HepG2 (cell line): Measurements from ENCODE around the gene BTRC. TPM values are rescaled to one million over a fixed set of nuclear protein-coding genes. Genes with fewer than 3 reads are reported as not detected.
A peak's percentile ranks its signal among the peaks of the same experiment; 100 is the strongest.

Source experiments
- ATAC-seq: fragments of 200-7000 bp; cut with Tn5 transposase; 3 replicates; pipeline ENCODE4 v1.9.1; 2020; ENCODE audit warnings: mild to moderate bottlenecking, moderate library complexity
- BruUV-seq: library from RNA; stranded (reverse); fragments of 400-500 nt; replicated peaks from 2 replicates; lab custom pipeline; 2021; lab: Mats Ljungman, UMichigan
- CTCF ChIA-PET: fragments of 300-600 bp; formaldehyde crosslinking; extraction: SDS; loops from one replicate; lab custom pipeline; 2021; ENCODE audit warnings: low total read pairs, inconsistent platforms, low intra/inter-chr PET ratio; lab: Yijun Ruan, JAX
- POLR2A ChIA-PET: fragments of 350-600 bp; sonication (Branson Sonifier 250); formaldehyde crosslinking; loops from one replicate; lab custom pipeline; 2020; ENCODE audit warnings: antibody characterized with exemption, inconsistent platforms; lab: Yijun Ruan, JAX
- DNase-seq: peaks from one replicate; pipeline ENCODE4 v3.0.0-alpha.2; 2015; ENCODE audit warnings: low spot score
- FAIRE-seq: peaks from 3 replicates; lab custom pipeline; 2011; peaks lifted over from hg19 to GRCh38; lab: Jason Lieb, UNC
- H2AFZ ChIP-seq: one replicate; pipeline ENCODE4 v1.6.1; 2011; ENCODE audit warnings: low read length, inconsistent platforms
- H3K27ac ChIP-seq: fragments of 300-600 bp; 3 replicates; pipeline ENCODE4 v1.8.0; 2011; ENCODE audit warnings: mixed run types, mild to moderate bottlenecking, mixed read lengths, low read length, inconsistent platforms; ENCODE audit not compliant: insufficient read depth; ENCODE audit errors: extremely low read length
- H3K27me3 ChIP-seq, 2 experiments: fragments of 200-600 bp in 1 of 2; 2 replicates in 1 of 2; 3 replicates in 1 of 2; pipeline versions ENCODE4 v1.6.0 to v1.8.0; 2011; ENCODE audit warnings: low read length in 2 of 2, mild to moderate bottlenecking in 2 of 2, moderate library complexity in 2 of 2, inconsistent platforms in 1 of 2; ENCODE audit not compliant: insufficient read depth in 2 of 2, control insufficient read depth in 1 of 2
- H3K36me3 ChIP-seq, 2 experiments: fragments of 200-600 bp in 1 of 2; replicated peaks in 1 of 2; 2 replicates in 1 of 2; 3 replicates in 1 of 2; pipeline versions ENCODE4 v1.5.1 to v1.8.0; 2011; ENCODE audit warnings: low read length in 2 of 2, inconsistent platforms in 1 of 2; ENCODE audit not compliant: insufficient read depth in 2 of 2, control insufficient read depth in 1 of 2
- H3K4me1 ChIP-seq: 2 replicates; pipeline ENCODE4 v1.5.1; 2012; ENCODE audit warnings: low read length, inconsistent platforms; ENCODE audit not compliant: insufficient read depth
- H3K4me2 ChIP-seq: 2 replicates; pipeline ENCODE4 v1.6.0; 2011; ENCODE audit warnings: low read depth, low read length, inconsistent platforms
- H3K4me3 ChIP-seq, 3 experiments: fragments of 200-600 bp in 1 of 3; sonication (generic), shearing (Covaris generic) in 1 of 3; replicated peaks in 1 of 3; 2 replicates each; pipeline ENCODE4 v1.5.1; 2011 to 2016; ENCODE audit warnings: low read length in 3 of 3, inconsistent platforms in 2 of 3, low read depth in 2 of 3, mild to moderate bottlenecking in 2 of 3, control low read depth in 1 of 3, mixed read lengths in 1 of 3; ENCODE audit not compliant: insufficient read depth in 1 of 3
- H3K79me2 ChIP-seq: one replicate; pipeline ENCODE4 v1.6.1; 2011; ENCODE audit warnings: low read length, inconsistent platforms; ENCODE audit not compliant: insufficient read depth
- H3K9ac ChIP-seq: 2 replicates; pipeline ENCODE4 v1.6.0; 2011; ENCODE audit warnings: mild to moderate bottlenecking, low read depth, low read length, inconsistent platforms; ENCODE audit not compliant: insufficient read depth
- H3K9me3 ChIP-seq: 2 replicates; pipeline ENCODE4 v1.5.1; 2012; ENCODE audit warnings: mild to moderate bottlenecking, low read length
- H4K20me1 ChIP-seq: 2 replicates; pipeline ENCODE4 v1.6.0; 2011; ENCODE audit warnings: inconsistent platforms, mild to moderate bottlenecking, low read length, moderate library complexity; ENCODE audit not compliant: insufficient read depth
- CREM ChIP-seq, 2 experiments: sonication (generic) in 1 of 2; formaldehyde crosslinking in 1 of 2; IDR thresholded peaks; 2 replicates each; pipeline versions ENCODE4 v1.4.0 to v1.6.1; 2016 to 2020; ENCODE audit warnings: antibody characterized with exemption in 1 of 2, mild to moderate bottlenecking in 1 of 2, missing genetic modification reagents in 1 of 2
- MIER3 ChIP-seq: IDR thresholded peaks from 2 replicates; pipeline ENCODE4 v1.6.1; 2016; ENCODE audit warnings: missing compliant biosample characterization, borderline replicate concordance
- MLLT10 ChIP-seq: sonication (generic); formaldehyde crosslinking; IDR thresholded peaks from 2 replicates; pipeline ENCODE4 v1.4.0; 2020; ENCODE audit warnings: missing genetic modification reagents
- NFE2L2 ChIP-seq: fragments of 150-350 bp; IDR thresholded peaks from 2 replicates; pipeline ENCODE4 v1.6.1; 2014; ENCODE audit warnings: low read length
- PRMT3 ChIP-seq: sonication (generic); formaldehyde crosslinking; IDR thresholded peaks from 2 replicates; pipeline ENCODE4 v1.8.1; 2022; ENCODE audit warnings: low read depth, mild to moderate bottlenecking, moderate library complexity, missing genetic modification reagents, borderline replicate concordance
- RERE ChIP-seq: IDR thresholded peaks from 2 replicates; pipeline ENCODE4 v1.6.1; 2016; ENCODE audit warnings: low read depth, missing genetic modification reagents, missing compliant biosample characterization
- SMC3 ChIP-seq: IDR thresholded peaks from 2 replicates; pipeline ENCODE4 v1.6.1; 2011; ENCODE audit warnings: low read length, improper control_type of control experiment
- TARDBP ChIP-seq: sonication (generic); formaldehyde crosslinking; IDR thresholded peaks from 2 replicates; pipeline ENCODE4 v1.8.0; 2022; ENCODE audit warnings: mild to moderate bottlenecking, missing genetic modification reagents
- ZBTB38 ChIP-seq: sonication (generic); formaldehyde crosslinking; IDR thresholded peaks from 2 replicates; pipeline ENCODE4 v1.5.1; 2020; ENCODE audit warnings: mild to moderate bottlenecking, missing genetic modification reagents
- ZBTB42 ChIP-seq: sonication (generic); formaldehyde crosslinking; IDR thresholded peaks from 2 replicates; pipeline ENCODE4 v1.5.0; 2020; ENCODE audit warnings: mild to moderate bottlenecking, missing genetic modification reagents
- ZFP37 ChIP-seq: sonication (generic); formaldehyde crosslinking; IDR thresholded peaks from 2 replicates; pipeline ENCODE4 v1.4.0; 2020; ENCODE audit warnings: missing genetic modification reagents, borderline replicate concordance
- ZIK1 ChIP-seq: sonication (generic); formaldehyde crosslinking; IDR thresholded peaks from 2 replicates; pipeline ENCODE4 v1.5.0; 2020; ENCODE audit warnings: mild to moderate bottlenecking, low read depth, missing genetic modification reagents, borderline replicate concordance
- ZNF207 ChIP-seq: fragments of 450-650 bp; IDR thresholded peaks from 2 replicates; pipeline ENCODE4 v1.6.1; 2016; ENCODE audit warnings: antibody characterized with exemption, borderline replicate concordance
- ZNF33A ChIP-seq: sonication (generic); formaldehyde crosslinking; IDR thresholded peaks from 2 replicates; pipeline ENCODE4 v1.5.1; 2020; ENCODE audit warnings: missing genetic modification reagents, mild to moderate bottlenecking, moderate library complexity, borderline replicate concordance
- ZNF691 ChIP-seq: sonication (generic); formaldehyde crosslinking; IDR thresholded peaks from 2 replicates; pipeline ENCODE4 v1.4.0; 2020; ENCODE audit warnings: missing genetic modification reagents, low read depth, mild to moderate bottlenecking, borderline replicate concordance
- in situ Hi-C: cut with HindIII; loops from 2 replicates; pipeline ENCODE4 v1.10.0; 2017; ENCODE audit warnings: low pct_unique_long_range_greater_than_20kb; ENCODE audit not compliant: extremely low pct_ligation_motif_present
- intact Hi-C: fragments of 100-400 bp; cut with micrococcal nuclease; formaldehyde crosslinking; loops from one replicate; pipeline ENCODE4 v1.10.0; 2022; ENCODE audit not compliant: unreplicated experiment
- polyA plus RNA-seq, 8 experiments: library from polyadenylated mRNA; depleted of rRNA in 3 of 8; stranded (reverse) in 7 of 8; unstranded in 1 of 8; fragments of >200 nt; fragmentation: Illumina TruSeq in 4 of 8; extraction: Trizol in 4 of 8; gene quantifications; 2 replicates each; pipeline versions ENCODE4 v1.2.1 to v1.2.3, GENCODE V29; 2011 to 2016; ENCODE audit warnings: low read depth in 4 of 8, missing spikeins in 1 of 8, mixed read lengths in 1 of 8; ENCODE audit not compliant: insufficient read depth in 1 of 8
- total RNA-seq, 5 experiments: library from RNA; depleted of rRNA; stranded (reverse); fragments of >200 nt; fragmentation: Illumina TruSeq; extraction: Trizol; gene quantifications; 2 replicates each; pipeline ENCODE4 v1.2.3, GENCODE V29; 2016; ENCODE audit warnings: low read depth in 1 of 5
- TF ChIP-seq, protein P1 (sequence below): sonication (generic); formaldehyde crosslinking; conservative IDR thresholded peaks from 2 replicates; pipeline ENCODE4 v1.4.0; 2020; ENCODE audit warnings: missing genetic modification reagents

BTRC gene
- total and polyA plus RNA-seq, 2 of the 13 experiments (the other 11 are each of a cell fraction or from before 2014, with no cell fraction given): 12.0 to 14.4 TPM

DNA sequence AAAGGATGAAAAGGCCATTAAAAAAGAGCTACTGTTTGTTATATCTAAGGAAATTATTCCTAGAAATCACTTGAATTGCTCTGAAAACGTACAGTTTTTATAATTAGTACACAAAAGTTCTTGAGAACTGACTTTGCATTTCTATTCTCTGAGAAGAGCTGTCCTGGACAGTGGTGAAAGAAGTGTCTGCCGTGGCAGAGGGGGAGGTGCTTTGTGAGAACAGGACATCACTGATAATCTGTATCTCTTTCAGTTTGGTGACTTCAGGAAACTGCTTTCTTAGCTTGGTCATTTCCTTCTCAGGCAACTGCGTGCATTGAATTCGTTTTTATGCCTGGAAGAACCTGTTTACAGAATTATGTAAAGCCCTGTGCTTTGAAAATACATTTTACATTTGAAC, 182.0 kb downstream of the BTRC start (continued):
- no peak for TF ChIP-seq RERE (CRISPR knock-in tag)
- no peak for TF ChIP-seq ZIK1
- no peak for TF ChIP-seq ZNF207
- TF ChIP-seq, protein P1, sequence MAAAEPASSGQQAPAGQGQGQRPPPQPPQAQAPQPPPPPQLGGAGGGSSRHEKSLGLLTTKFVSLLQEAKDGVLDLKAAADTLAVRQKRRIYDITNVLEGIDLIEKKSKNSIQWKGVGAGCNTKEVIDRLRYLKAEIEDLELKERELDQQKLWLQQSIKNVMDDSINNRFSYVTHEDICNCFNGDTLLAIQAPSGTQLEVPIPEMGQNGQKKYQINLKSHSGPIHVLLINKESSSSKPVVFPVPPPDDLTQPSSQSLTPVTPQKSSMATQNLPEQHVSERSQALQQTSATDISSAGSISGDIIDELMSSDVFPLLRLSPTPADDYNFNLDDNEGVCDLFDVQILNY (CRISPR knock-in tag): no peak
- TF ChIP-seq ZBTB38 (CRISPR knock-in tag): no peak
- TF ChIP-seq NFE2L2: no peak

DNA sequence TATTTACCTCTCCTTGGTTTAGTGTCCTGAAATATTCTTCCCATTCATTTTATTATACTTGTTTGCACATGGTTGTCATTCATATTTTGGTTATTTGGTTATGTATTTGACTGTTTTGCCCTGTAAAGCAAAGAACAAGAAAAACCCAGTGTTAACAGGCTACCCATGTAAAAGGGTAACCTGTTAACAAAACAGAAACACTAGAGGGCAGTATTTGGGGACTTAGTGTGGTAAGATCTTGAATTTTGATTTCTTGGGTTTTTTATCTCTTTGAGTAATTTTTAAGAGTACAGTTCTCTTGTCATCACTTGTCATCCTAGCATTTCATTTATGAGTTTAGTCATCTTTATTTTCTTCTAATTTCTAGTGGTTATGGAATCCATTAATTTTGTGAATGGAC, 182.8 kb downstream of the BTRC start:
- no peak for ATAC-seq
- in situ Hi-C loops (no loop called here), intact Hi-C loops (loop anchor here (1.0 kb wide), 1 partner anchor 34 kb away; no protein-coding TSS in a partner anchor)
- Histone ChIP-seq H3K9ac (no peak overlapping the region), H3K36me3 (peaks cover 1 to 15% of the 10 kb centered on the region in 2 experiments; a peak in 3 of 5 replicates), H2AFZ (no peak overlapping the region), H3K27me3 (no peaks in the 10 kb centered on the region), H4K20me1 (no peaks in the 10 kb centered on the region), H3K4me1 (no peaks in the 10 kb centered on the region), H3K9me3 (no peaks in the 10 kb centered on the region), H3K4me2 (no peak overlapping the region), H3K79me2 (no peaks in the 10 kb centered on the region), H3K4me3 (no peak overlapping the region), H3K27ac (no peak overlapping the region)
- ChIA-PET POLR2A (no interaction called here), CTCF (interaction anchor here (1.0 kb wide), 1 partner anchor 42 kb away, joined by 3 read pairs; no protein-coding TSS in a partner anchor)
- peak; percentile 23 for DNase-seq
- FAIRE-seq: peak; percentile 23
- BruUV-seq: no TSS peak
- TF ChIP-seq PRMT3 (no peak), ZNF691 (no peak), MLLT10 (CRISPR knock-in tag) (no peak), ZNF33A (CRISPR knock-in tag) (no peak), MIER3 (CRISPR knock-in tag) (no peak), ZBTB42 (no peak), TARDBP (CRISPR knock-in tag) (no peak), CREM (IDR thresholded peaks at IDR 0.05) (no peak), CREM (CRISPR knock-in tag; IDR thresholded peaks at IDR 0.05) (no peak), SMC3 (peak; percentile 9; the same call in 1 of the 2 replicates), ZFP37 (CRISPR knock-in tag) (no peak)
